ENCODE data around the gene PCDH18. TPM values are rescaled to one million over a fixed set of nuclear protein-coding genes. Genes with fewer than 3 reads are reported as not detected.
"Not testable (repeated sequence)": the region's sequence is repeated elsewhere in the genome, so short reads cannot be mapped to it uniquely, and the experiment has no call there.

Gene PCDH18
- total and polyA plus RNA-seq, 2 experiments from 2014 or later = 17.2 to 70.9 TPM

- WGBS (ENCODE audit: low lambda C conversion rate, missing lambda C conversion rate) = 78% methylated on average over 4 of the region's 4 CpGs
- no peaks in the 10 kb centered on the region for H3K27me3 ChIP-seq
- H3K27ac ChIP-seq = no peak overlapping the region
- TF ChIP-seq EZH2 (IDR thresholded peaks at IDR 0.05; ENCODE audit: borderline replicate concordance) = no peak
- TF ChIP-seq, protein P1, sequence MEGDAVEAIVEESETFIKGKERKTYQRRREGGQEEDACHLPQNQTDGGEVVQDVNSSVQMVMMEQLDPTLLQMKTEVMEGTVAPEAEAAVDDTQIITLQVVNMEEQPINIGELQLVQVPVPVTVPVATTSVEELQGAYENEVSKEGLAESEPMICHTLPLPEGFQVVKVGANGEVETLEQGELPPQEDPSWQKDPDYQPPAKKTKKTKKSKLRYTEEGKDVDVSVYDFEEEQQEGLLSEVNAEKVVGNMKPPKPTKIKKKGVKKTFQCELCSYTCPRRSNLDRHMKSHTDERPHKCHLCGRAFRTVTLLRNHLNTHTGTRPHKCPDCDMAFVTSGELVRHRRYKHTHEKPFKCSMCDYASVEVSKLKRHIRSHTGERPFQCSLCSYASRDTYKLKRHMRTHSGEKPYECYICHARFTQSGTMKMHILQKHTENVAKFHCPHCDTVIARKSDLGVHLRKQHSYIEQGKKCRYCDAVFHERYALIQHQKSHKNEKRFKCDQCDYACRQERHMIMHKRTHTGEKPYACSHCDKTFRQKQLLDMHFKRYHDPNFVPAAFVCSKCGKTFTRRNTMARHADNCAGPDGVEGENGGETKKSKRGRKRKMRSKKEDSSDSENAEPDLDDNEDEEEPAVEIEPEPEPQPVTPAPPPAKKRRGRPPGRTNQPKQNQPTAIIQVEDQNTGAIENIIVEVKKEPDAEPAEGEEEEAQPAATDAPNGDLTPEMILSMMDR (IDR thresholded peaks at IDR 0.05; ENCODE audit: poor library complexity) = no peak
- TF ChIP-seq EZH2phosphoT487 (IDR thresholded peaks at IDR 0.05; ENCODE audit: low read depth, severe bottlenecking, unreplicated experiment) = no peak
- no peak overlapping the region for H3K4me2 ChIP-seq
- no peak overlapping the region for H3K4me3 ChIP-seq
- DNase-seq (ENCODE audit: low spot score) = no peak
- no peaks in the 10 kb centered on the region for H3K36me3 ChIP-seq (replicated peaks; ENCODE audit: insufficient read depth, low read depth)
- H3K9me3 ChIP-seq (ENCODE audit: low read depth) = no peaks in the 10 kb centered on the region
- no peaks in the 10 kb centered on the region for H3K9me2 ChIP-seq (replicated peaks; ENCODE audit: insufficient read depth)
- no peaks in the 10 kb centered on the region for H3K79me2 ChIP-seq
- H2AFZ ChIP-seq = no peak overlapping the region
- no peaks in the 10 kb centered on the region for H4K20me1 ChIP-seq (ENCODE audit: insufficient read depth, poor library complexity, severe bottlenecking)
- peaks cover 4% of the 10 kb centered on the region for H3K4me1 ChIP-seq (ENCODE audit: insufficient read depth)
These were observed 22.4 kb downstream of the PCDH18 start for GRCh38 chr4:137509855-137510282.

- no peak for DNase-seq (ENCODE audit: low spot score)
- TF ChIP-seq EZH2phosphoT487 (IDR thresholded peaks at IDR 0.05; ENCODE audit: low read depth, severe bottlenecking, unreplicated experiment) = no peak
- TF ChIP-seq, protein P1 (IDR thresholded peaks at IDR 0.05; ENCODE audit: poor library complexity) = no peak
- TF ChIP-seq EZH2 (IDR thresholded peaks at IDR 0.05; ENCODE audit: borderline replicate concordance) = no peak
- H3K27me3 ChIP-seq = no peaks in the 10 kb centered on the region
- H3K4me1 ChIP-seq (ENCODE audit: insufficient read depth) = no peaks in the 10 kb centered on the region
- no peak overlapping the region for H3K4me2 ChIP-seq
- no peaks in the 10 kb centered on the region for H3K36me3 ChIP-seq (replicated peaks; ENCODE audit: insufficient read depth, low read depth)
- H3K27ac ChIP-seq = no peak overlapping the region
- 90% methylated on average over 6 of the region's 6 CpGs for WGBS (ENCODE audit: low lambda C conversion rate, missing lambda C conversion rate)
- H3K4me3 ChIP-seq = no peak overlapping the region
- H3K9me2 ChIP-seq (replicated peaks; ENCODE audit: insufficient read depth) = no peaks in the 10 kb centered on the region
- H3K79me2 ChIP-seq = no peaks in the 10 kb centered on the region
- H3K9me3 ChIP-seq (ENCODE audit: low read depth) = no peaks in the 10 kb centered on the region
- H2AFZ ChIP-seq = no peak overlapping the region
- H4K20me1 ChIP-seq (ENCODE audit: insufficient read depth, poor library complexity, severe bottlenecking) = no peaks in the 10 kb centered on the region
These were observed 29.8 kb downstream of the PCDH18 start for GRCh38 chr4:137502339-137503129.

DNA sequence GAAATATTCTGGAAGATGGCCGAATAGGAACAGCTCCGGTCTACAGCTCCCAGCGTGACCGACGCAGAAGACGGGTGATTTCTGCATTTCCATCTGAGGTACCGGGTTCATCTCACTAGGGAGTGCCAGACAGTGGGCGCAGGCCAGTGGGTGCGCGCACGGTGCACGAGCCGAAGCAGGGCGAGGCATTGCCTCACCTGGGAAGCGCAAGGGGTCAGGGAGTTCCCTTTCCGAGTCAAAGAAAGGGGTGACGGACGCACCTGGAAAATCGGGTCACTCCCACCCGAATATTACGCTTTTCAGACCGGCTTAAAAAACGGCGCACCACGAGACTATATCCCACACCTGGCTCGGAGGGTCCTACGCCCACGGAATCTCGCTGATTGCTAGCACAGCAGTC, 36.0 kb downstream of the PCDH18 start:
- H3K9me2 ChIP-seq (replicated peaks; ENCODE audit: insufficient read depth); H3K36me3 ChIP-seq (replicated peaks; ENCODE audit: insufficient read depth, low read depth); H3K4me1 ChIP-seq (ENCODE audit: insufficient read depth); H3K9me3 ChIP-seq (ENCODE audit: low read depth); H3K4me3 ChIP-seq; H3K27ac ChIP-seq; H2AFZ ChIP-seq; DNase-seq (ENCODE audit: low spot score); H3K27me3 ChIP-seq; H3K79me2 ChIP-seq; H4K20me1 ChIP-seq (ENCODE audit: insufficient read depth, poor library complexity, severe bottlenecking): not testable (repeated sequence)
- WGBS (ENCODE audit: low lambda C conversion rate, missing lambda C conversion rate) = 67% methylated on average over 23 of the region's 29 CpGs
- peak overlapping the region; percentile 7 for H3K4me2 ChIP-seq

DNA sequence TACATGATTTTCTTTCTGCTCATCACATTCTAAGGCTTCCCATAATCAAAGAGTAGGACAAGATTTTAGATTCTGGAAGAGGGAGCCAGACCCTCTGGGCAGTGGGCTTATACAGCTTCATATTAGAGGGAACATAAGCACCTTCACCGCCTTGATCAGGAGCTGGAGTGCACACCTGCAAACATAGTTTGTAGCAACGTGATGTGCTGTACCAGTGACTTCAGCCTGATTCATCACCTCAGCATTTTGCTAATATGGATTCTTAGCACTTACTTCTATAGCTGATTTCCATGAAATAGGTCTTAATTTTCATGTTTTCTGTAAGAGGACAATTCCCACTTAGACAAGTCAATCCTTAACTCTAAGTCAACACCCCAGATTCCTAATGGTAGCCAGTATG, 36.7 kb downstream of the PCDH18 start:
- H3K79me2 ChIP-seq = no peaks in the 10 kb centered on the region
- TF ChIP-seq, protein P1 (IDR thresholded peaks at IDR 0.05; ENCODE audit: poor library complexity) = no peak
- TF ChIP-seq EZH2phosphoT487 (IDR thresholded peaks at IDR 0.05; ENCODE audit: low read depth, severe bottlenecking, unreplicated experiment) = no peak
- no peaks in the 10 kb centered on the region for H3K4me1 ChIP-seq (ENCODE audit: insufficient read depth)
- H3K27me3 ChIP-seq = no peaks in the 10 kb centered on the region
- H3K9me3 ChIP-seq (ENCODE audit: low read depth) = no peaks in the 10 kb centered on the region
- no peak overlapping the region for H2AFZ ChIP-seq
- 75% methylated on average over 2 of the region's 2 CpGs for WGBS (ENCODE audit: low lambda C conversion rate, missing lambda C conversion rate)
- H3K9me2 ChIP-seq (replicated peaks; ENCODE audit: insufficient read depth) = no peaks in the 10 kb centered on the region
- H3K36me3 ChIP-seq (replicated peaks; ENCODE audit: insufficient read depth, low read depth) = no peaks in the 10 kb centered on the region
- H3K4me2 ChIP-seq = peak overlapping the region; percentile 7
- H4K20me1 ChIP-seq (ENCODE audit: insufficient read depth, poor library complexity, severe bottlenecking) = no peaks in the 10 kb centered on the region
- no peak overlapping the region for H3K27ac ChIP-seq
- DNase-seq (ENCODE audit: low spot score) = no peak
- H3K4me3 ChIP-seq = no peak overlapping the region

GRCh38 chr4:137483313-137483959, 48.9 kb downstream of the PCDH18 start:
- H3K4me3 ChIP-seq; H3K27me3 ChIP-seq; H3K79me2 ChIP-seq; H4K20me1 ChIP-seq (ENCODE audit: insufficient read depth, poor library complexity, severe bottlenecking); H3K36me3 ChIP-seq (replicated peaks; ENCODE audit: insufficient read depth, low read depth); H2AFZ ChIP-seq; H3K27ac ChIP-seq; H3K9me2 ChIP-seq (replicated peaks; ENCODE audit: insufficient read depth); DNase-seq (ENCODE audit: low spot score); H3K4me2 ChIP-seq; H3K4me1 ChIP-seq (ENCODE audit: insufficient read depth); H3K9me3 ChIP-seq (ENCODE audit: low read depth): not testable (repeated sequence)
- 90% methylated on average over 11 of the region's 11 CpGs for WGBS (ENCODE audit: low lambda C conversion rate, missing lambda C conversion rate)

DNA sequence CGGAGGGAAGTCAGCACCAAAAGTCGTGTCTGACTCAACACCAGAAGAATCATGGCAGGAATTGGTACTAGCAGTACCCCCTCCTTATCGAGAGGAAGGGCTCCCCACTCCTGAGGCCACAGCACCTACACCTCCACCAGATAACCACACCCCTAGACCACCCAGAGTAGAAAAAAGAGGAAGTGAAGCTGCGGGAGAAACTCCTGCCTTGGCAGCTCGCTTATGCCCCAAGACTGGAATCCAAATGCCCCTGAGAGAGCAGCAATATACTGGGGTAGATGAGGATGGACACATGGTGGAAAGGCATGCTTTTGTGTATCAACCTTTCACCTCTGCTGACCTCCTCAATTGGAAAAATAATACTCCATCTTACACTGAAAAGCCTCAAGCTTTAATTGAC, 52.6 kb downstream of the PCDH18 start:
- not testable (repeated sequence) for H3K4me2 ChIP-seq; DNase-seq (ENCODE audit: low spot score); H3K9me2 ChIP-seq (replicated peaks; ENCODE audit: insufficient read depth); H3K79me2 ChIP-seq; H3K4me3 ChIP-seq; H3K27me3 ChIP-seq; H3K27ac ChIP-seq; H3K36me3 ChIP-seq (replicated peaks; ENCODE audit: insufficient read depth, low read depth); H4K20me1 ChIP-seq (ENCODE audit: insufficient read depth, poor library complexity, severe bottlenecking); H3K9me3 ChIP-seq (ENCODE audit: low read depth); H2AFZ ChIP-seq
- peaks cover 14% of the 10 kb centered on the region for H3K4me1 ChIP-seq (ENCODE audit: insufficient read depth)
- WGBS (ENCODE audit: low lambda C conversion rate, missing lambda C conversion rate) = 100% methylated on average over 5 of the region's 5 CpGs
